SJCRH30 (cell line): ENCODE results near the gene CTSD. TPM values are rescaled to one million over a fixed set of nuclear protein-coding genes. Genes with fewer than 3 reads are reported as not detected.

Experiments
- DNase-seq, 2 experiments: peaks; one replicate each; pipeline ENCODE4 v3.0.0-alpha.2; 2015 to 2020
- H3K27ac ChIP-seq: fragments of 250-450 bp; sonication (Bioruptor Pico); 2 replicates; pipeline ENCODE4 v1.5.1; 2020; ENCODE audit warnings: mild to moderate bottlenecking, moderate library complexity
- H3K27me3 ChIP-seq: fragments of 250-450 bp; sonication (Bioruptor Pico); 2 replicates; pipeline ENCODE4 v1.5.1; 2020; ENCODE audit warnings: mild to moderate bottlenecking, moderate library complexity
- H3K36me3 ChIP-seq: fragments of 250-450 bp; sonication (Bioruptor Pico); 2 replicates; pipeline ENCODE4 v1.5.1; 2020; ENCODE audit warnings: mild to moderate bottlenecking, moderate library complexity
- H3K4me1 ChIP-seq: fragments of 250-450 bp; sonication (Bioruptor Pico); 2 replicates; pipeline ENCODE4 v1.5.1; 2020; ENCODE audit warnings: mild to moderate bottlenecking, moderate library complexity
- H3K4me3 ChIP-seq: fragments of 250-450 bp; sonication (Bioruptor Pico); 2 replicates; pipeline ENCODE4 v1.5.1; 2020; ENCODE audit warnings: mild to moderate bottlenecking, moderate library complexity
- H3K9me3 ChIP-seq: fragments of 250-450 bp; sonication (Bioruptor Pico); replicated peaks from 2 replicates; pipeline ENCODE4 v1.5.1; 2020; ENCODE audit warnings: mild to moderate bottlenecking, moderate library complexity
- total RNA-seq: library from RNA; depleted of rRNA; stranded (reverse); fragments of >200 nt; shearing (Covaris generic); gene quantifications from 2 replicates; pipeline ENCODE4 v1.2.3, GENCODE V29; 2014

CTSD gene
- total RNA-seq, 1 experiment from 2014 or later: 70.2 TPM

DNA sequence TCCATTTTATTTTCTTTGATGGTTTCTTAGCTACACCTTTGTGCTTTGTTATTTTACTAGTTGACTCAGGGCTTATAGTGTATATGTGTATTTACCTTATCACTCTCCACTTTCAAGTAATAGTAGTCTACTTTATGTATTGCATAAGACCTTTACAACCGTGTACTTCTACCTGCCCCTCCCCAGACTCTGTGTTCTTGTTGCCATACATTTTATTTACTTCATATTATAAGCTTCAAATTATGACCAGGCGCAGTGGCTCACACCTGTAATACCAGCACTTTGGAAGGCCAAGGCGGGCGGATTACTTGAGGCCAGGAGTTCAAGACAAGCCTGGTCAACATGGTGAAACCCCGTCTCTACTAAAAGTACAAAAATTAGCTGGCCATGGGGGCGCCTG is 28.2 kb upstream of the CTSD start:
- Histone ChIP-seq H3K9me3 (0 out of 2 replicates have a peak, but pooled peaks cover 2% of the 10 kb centered on the region), H3K36me3 (no peaks in the 10 kb centered on the region), H3K27ac (no peak overlapping the region), H3K27me3 (no peaks in the 10 kb centered on the region; the same call in 1 of the 2 replicates), H3K4me1 (no peaks in the 10 kb centered on the region), H3K4me3 (no peak overlapping the region)
- DNase-seq: no peak

DNA sequence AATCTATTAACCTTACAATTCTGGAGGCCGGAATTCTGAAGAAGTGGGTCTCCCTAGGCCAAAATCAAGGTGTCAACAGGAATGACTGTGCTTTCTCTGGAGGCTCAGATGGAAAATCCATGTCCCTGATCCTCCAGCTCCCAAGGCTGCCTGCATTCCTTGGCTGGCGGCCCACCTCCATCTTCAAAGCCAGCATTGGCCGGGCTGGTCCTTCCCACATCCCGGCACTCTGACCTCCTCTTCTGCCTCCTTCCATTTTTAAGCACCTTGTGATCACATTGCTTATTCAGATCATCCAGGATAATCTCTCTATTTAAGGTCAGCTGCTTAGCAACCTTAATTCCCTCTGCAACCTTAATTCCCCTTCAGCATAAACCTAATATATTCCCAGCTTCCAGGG is 22.7 kb upstream of the CTSD start:
- H3K4me3 ChIP-seq: no peak overlapping the region
- DNase-seq: no peak
- H3K9me3 ChIP-seq: 0 out of 2 replicates have a peak, but pooled peaks cover 2% of the 10 kb centered on the region
- H3K4me1 ChIP-seq: peaks cover 15% of the 10 kb centered on the region
- H3K36me3 ChIP-seq: no peaks in the 10 kb centered on the region
- H3K27me3 ChIP-seq: no peaks in the 10 kb centered on the region; the same call in 1 of the 2 replicates
- H3K27ac ChIP-seq: no peak overlapping the region

DNA sequence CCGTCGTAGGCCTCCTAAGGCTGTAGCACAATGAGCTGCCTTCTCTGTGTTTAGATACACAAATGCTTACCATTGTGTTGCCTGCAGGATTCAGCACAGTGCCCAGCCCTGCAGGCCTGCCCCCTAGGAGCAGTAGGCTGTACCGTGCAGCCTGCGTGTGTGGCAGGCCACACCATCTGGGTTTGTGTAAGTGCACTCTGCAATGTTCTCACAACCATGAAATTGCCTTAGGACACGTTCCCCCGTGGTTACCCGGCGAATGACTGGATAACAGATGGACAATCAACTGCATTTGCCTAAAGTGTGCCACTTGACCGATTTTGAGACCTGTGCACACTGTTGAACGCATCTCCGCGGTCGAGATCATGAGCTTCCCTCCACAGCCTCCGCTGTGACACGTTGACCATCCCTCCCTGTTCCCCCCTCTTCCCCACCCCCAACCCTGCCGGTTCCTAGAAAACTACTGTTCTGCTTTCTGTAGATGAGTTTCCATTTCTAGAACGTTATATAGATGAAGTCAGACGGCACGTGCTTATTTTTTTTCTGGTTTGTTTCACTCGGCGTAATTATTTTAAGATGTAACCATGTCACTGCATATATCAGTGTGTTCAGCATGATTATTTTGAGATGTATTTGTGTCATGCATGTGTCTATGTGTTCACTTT is 22.2 kb upstream of the CTSD start:
- no peak overlapping the region for H3K27ac ChIP-seq
- 0 out of 2 replicates have a peak, but pooled peaks cover 2% of the 10 kb centered on the region for H3K9me3 ChIP-seq
- H3K27me3 ChIP-seq: no peaks in the 10 kb centered on the region; the same call in 1 of the 2 replicates
- H3K36me3 ChIP-seq: no peaks in the 10 kb centered on the region
- peaks cover 19% of the 10 kb centered on the region for H3K4me1 ChIP-seq
- H3K4me3 ChIP-seq: no peak overlapping the region
- DNase-seq: no peak

DNA sequence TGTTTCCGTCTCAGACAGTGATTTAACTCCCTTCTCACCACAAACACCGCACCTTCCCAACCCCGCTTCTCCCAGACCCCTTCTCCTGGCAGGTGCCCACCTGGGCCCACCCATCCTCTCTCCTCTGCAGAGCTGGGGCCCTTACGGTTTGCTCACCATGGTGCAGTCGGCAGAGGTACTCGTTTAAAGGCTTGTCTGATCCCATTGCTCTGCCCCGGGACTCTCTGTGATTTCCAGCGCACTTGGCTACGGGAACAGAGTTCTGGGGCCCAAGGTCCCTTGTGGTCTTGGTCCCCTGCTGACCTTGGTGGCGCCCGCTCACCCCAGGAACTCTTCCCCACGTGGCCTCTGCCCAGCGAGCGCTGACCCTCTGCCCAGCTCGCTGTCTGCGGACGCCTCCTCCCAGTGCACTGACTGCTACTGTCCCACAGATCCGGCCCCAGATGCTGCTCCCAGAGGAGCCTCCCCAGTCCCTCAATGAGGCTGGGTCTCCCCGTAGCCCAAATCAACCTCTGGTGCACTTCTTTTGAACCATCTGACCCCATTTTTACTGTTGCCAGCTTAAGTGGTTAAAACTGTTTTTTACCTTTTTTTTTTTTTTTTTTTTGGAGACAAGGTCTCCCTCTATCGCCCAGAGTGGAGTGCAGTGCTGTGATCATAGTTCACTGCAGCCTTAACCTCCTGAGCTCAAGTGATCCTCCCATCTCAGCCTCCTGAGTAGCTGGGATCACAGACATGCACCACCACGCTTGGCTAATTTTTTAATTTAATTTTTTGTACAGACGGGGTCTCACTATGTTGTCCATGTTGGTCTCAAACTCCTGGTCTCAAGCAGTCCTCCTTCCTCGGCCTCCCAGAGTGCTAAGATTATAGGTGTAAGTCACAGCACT is 21.3 kb upstream of the CTSD start:
- Histone ChIP-seq H3K9me3 (0 out of 2 replicates have a peak, but pooled peaks cover 2% of the 10 kb centered on the region), H3K36me3 (no peaks in the 10 kb centered on the region), H3K27ac (no peak overlapping the region), H3K4me1 (peaks cover 22% of the 10 kb centered on the region), H3K4me3 (no peak overlapping the region), H3K27me3 (no peaks in the 10 kb centered on the region; the same call in 1 of the 2 replicates)
- no peak for DNase-seq

DNA sequence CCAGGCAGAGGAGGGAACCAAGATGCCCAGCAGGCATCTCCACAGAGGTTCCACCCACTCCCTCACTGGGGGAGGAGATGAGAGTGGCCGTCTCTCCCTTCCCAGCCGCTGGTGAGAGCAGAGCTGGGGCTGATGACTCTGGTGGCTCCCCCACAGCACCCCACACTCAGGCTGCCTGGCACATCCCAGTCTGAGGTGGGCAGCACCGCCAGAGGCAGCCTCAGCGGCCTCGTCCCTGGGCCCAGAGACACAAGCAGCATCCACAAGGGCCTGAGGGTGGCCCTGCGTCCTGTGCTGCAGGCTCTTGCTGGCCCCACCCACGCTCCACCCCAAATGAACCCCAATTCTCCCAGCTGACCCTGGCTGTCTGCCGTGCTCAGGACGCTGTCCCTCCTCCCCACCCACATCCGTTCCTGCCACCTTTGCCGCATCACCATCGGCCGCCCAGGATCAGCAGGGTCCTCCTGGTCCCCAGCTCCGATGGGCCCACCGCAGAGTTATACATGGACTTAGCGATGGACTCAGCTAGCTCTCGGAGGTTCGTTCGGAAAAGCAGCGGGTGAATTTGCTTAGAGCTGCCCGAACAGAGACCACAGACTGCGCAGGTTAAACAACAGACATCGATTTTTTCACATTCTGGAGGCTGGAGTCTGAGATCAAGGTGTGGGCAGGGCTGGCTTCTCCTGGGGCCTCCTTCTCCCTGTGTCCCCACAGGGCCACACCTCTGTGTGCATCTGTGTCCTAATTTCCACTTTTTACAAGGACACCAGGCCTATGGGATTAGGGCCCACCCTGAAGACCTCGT is 20.2 kb upstream of the CTSD start:
- H3K27ac ChIP-seq: no peak overlapping the region
- H3K36me3 ChIP-seq: no peaks in the 10 kb centered on the region
- H3K4me3 ChIP-seq: no peak overlapping the region
- 0 out of 2 replicates have a peak, but pooled peaks cover 2% of the 10 kb centered on the region for H3K9me3 ChIP-seq
- H3K27me3 ChIP-seq: no peaks in the 10 kb centered on the region; the same call in 1 of the 2 replicates
- peaks cover 23% of the 10 kb centered on the region for H3K4me1 ChIP-seq
- DNase-seq: no peak

DNA sequence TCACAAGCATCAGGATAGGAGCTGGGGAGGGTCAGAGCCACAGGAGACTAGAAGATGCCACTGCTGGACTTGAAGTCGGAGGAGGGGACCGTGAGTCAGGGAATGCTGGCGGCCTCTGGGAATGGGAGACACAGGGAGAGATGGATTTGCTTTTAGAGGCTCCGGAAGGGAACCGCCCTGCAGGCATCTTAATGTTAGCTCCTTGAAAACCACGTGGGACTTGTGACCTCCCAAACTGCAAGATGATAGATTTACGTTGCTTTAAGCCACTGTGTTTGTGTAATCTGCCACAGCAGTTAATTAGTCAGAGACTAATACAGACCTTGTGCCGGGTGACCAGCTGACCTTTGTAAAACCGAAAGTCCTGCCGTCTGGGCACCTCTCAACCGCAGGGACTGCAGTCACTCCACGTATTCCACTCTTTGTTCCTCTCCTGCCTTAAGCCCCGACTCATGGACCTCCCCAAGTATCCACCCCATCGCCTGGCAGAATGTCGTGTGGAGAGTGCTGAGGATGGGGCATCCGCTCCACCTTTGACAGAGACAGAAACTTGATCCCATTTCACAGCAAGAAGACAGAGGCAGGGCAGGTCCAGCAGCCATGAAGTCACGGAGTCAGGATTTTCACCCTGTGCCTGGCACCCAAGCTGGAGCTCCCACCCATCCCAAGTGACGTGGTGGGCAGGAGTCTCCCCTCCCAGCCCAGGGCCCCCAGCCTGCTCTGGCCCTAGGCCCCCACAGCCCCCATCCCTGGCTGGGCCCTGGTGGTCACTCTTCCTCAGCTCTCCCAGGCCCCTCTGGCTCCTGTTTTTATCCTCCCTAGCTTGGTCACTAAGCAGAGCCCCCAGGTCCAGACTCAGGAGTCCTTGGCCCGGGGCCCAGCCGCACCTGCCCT is 19.4 kb upstream of the CTSD start:
- no peak overlapping the region for H3K4me3 ChIP-seq
- DNase-seq: peak in 1 of 2 experiments; percentile 30
- H3K4me1 ChIP-seq: peaks cover 32% of the 10 kb centered on the region
- no peaks in the 10 kb centered on the region; the same call in 1 of the 2 replicates for H3K27me3 ChIP-seq
- no peak overlapping the region for H3K27ac ChIP-seq
- no peaks in the 10 kb centered on the region for H3K9me3 ChIP-seq
- no peaks in the 10 kb centered on the region for H3K36me3 ChIP-seq

DNA sequence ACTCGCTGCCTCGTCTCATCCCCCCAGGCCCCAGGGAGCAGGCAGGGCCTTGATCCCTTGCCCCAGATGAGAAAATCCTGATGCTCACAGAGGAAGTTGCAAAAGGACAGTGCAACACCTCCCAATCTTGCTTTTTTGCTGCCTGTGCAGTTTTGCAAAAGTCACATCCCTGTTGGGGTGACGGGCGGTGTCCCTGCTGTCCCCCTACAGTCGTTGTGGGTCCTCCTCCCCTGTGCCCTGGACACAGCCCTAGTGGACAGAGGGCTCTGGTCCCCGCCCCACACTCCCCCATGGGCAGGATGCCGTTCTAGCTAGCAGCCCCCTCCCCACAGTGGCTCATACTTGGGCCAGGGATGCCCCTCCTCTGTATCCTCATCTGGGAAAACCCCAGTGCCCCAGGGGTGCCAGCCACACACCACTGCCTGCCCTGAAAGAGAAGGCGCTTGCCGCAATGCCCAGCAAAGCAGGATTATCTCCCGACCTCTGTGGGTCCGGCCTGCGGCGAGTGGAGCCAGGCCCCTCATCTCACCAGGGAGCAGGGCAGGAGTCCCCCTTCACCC is 18.4 kb upstream of the CTSD start:
- Histone ChIP-seq H3K27me3 (no peaks in the 10 kb centered on the region; the same call in 1 of the 2 replicates), H3K27ac (no peak overlapping the region), H3K4me3 (no peak overlapping the region), H3K4me1 (peaks cover 34% of the 10 kb centered on the region), H3K9me3 (no peaks in the 10 kb centered on the region), H3K36me3 (no peaks in the 10 kb centered on the region)
- no peak for DNase-seq

DNA sequence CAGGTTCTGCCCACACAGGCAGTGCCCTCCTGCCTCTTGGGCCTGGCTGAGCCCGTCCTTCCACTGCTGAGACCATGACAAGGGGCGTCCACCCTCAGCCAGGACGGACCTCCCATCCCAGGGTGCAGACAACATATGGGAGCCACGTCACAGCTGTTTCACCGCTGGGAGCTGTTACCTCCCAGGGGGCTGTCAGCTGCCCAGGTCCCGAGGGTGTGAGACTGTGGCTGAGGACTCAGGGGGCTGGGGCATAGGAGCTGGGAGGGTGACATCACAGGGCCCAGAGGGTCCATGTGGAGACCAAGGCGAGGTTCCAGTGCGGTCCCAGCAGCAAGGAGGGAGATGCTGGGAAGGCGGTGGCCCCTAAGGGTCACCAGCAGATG is 17.9 kb upstream of the CTSD start:
- no peaks in the 10 kb centered on the region for H3K9me3 ChIP-seq
- H3K4me1 ChIP-seq: peaks cover 34% of the 10 kb centered on the region
- no peak overlapping the region for H3K4me3 ChIP-seq
- no peaks in the 10 kb centered on the region; the same call in 1 of the 2 replicates for H3K27me3 ChIP-seq
- no peaks in the 10 kb centered on the region for H3K36me3 ChIP-seq
- H3K27ac ChIP-seq: no peak overlapping the region
- peak; percentile 37 to 51 for DNase-seq

DNA sequence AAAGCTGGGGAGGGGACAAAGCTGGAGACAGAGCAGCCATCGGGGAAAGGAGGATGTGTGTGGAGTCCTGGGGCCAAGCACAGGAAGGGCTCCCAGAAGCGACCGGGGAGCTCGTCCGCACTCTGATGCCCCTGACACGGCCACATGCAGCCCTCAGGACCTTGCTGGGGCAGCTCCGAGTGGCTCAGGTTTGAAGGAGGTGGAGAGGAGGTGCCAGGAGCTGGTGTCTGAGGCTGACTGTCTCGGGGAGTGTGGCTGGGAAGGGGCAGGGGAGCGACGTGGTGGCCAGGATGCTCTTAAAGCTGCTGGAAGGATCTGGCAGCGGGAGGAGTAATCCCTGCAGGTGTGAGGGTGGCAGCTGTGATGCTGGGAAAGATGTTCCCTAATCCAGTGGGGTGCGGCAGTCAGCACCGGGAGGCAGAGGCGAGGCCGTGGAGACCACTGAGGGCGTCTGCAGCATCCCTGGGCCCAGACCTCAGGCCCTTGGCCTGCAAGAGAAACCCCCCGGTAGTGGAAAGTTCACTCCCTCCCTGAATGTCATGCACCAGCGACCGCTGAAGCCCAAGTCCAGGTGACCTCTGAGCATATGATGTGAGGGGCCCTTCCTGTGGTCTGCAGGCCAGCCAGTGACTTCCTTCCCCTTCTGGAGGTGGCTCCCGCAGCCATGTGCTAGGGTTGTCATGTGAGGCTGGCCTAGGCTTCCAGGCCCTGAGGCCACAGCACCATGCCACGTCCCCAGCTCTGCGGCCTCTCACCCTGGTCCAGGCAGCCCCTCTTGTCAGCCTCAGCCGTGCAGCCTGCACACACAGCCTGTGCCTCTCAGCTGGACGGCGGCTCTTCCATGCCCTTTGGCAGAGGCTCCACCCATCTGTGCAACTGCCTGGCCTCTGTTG is 17.2 kb upstream of the CTSD start:
- H3K4me3 ChIP-seq: no peak overlapping the region
- no peaks in the 10 kb centered on the region for H3K36me3 ChIP-seq
- no peaks in the 10 kb centered on the region; the same call in 1 of the 2 replicates for H3K27me3 ChIP-seq
- H3K9me3 ChIP-seq: no peaks in the 10 kb centered on the region
- peaks cover 34% of the 10 kb centered on the region for H3K4me1 ChIP-seq
- no peak overlapping the region for H3K27ac ChIP-seq
- DNase-seq: no peak

DNA sequence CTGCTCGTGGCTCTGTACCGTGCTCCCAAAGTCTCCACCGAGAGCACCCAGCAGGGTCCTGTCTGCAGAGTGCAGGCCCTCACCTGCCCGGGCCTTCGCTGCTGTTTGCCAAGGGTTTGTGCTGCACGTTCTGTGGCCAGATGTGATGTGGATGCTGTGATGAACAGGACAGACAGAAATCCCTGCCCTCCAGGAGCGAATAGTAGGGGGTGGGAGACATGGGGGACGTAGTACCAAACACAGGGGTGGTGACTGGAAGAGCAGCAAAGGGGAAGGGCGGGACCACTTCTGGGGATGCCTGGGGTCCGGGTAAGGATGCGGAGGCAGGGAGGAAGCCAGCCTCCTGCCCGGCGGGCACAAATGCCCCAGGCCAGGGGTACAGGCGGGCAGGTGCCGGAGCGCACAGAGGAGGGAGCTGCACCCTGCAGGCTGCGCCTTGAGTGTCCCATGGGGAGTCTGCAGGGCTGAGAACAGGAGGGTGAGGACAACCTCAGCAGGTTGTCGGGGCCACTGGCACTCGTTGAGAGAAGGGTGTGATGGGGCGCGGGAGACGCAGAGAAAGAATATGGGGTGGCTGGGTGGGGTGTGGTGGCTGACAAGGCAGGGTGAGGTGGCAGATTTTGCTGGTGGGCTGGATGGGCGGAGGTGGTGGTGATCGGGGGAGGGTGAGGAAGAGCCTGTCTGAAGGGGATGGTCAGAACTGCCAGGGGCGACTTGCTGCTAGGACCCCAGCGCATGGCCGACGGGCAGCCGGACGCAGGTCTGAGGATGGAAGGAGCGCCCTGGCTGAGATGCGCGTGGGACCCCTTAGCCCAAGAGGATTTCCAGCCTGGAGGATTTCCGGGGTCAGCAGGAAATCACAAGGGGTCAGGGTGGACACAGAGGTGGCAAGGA is 16.3 kb upstream of the CTSD start:
- Histone ChIP-seq H3K27me3 (no peaks in the 10 kb centered on the region; the same call in 1 of the 2 replicates), H3K4me1 (peaks cover 34% of the 10 kb centered on the region), H3K36me3 (no peaks in the 10 kb centered on the region), H3K4me3 (no peak overlapping the region), H3K9me3 (no peaks in the 10 kb centered on the region), H3K27ac (no peak overlapping the region)
- DNase-seq: no peak

DNA sequence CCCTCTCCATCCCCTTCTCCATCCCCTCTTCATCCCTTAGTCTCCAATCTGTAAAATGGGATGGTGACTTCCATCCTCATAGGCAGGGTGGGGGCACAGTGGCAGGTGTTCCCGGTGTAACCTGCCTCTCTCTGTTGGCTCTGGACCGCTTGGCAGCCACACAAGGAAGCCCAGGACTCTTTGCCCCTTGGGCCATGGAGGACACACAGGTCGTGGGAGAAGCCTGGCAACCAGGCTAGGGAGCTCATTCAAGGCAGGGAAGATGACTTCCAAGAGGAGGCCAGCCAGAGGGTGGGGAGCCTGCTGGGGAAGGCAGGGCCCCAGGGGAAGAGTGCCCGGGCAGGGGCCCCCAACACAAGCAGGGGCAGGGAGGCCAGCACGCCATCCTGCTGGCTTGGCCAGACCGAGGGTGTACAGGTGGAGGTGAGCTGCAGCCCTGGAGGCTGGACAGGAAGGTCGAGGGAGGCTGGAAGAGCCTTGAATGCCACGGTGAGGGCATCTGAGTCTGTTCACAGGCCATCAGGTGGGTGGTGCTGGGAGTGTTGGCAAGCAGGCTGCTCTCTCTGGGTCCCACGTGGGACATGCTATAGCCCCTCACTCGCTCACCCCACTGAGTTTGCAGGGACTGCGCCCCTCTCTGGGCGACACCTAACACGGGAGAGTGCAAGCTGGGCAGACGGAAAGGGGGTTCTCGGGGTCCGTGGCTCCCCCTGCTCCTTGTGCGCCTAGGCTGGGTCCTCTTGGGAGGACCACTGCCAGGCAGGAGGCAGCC is 15.5 kb upstream of the CTSD start:
- no peak overlapping the region for H3K4me3 ChIP-seq
- DNase-seq: no peak

More for the DNA sequence above, 15.5 kb upstream of the CTSD start:
- no peaks in the 10 kb centered on the region for H3K9me3 ChIP-seq
- H3K4me1 ChIP-seq: peaks cover 34% of the 10 kb centered on the region
- H3K27me3 ChIP-seq: no peaks in the 10 kb centered on the region; the same call in 1 of the 2 replicates
- 0 out of 2 replicates have a peak overlapping the region, but pooled peaks have one; percentile 36 for H3K27ac ChIP-seq
- no peaks in the 10 kb centered on the region for H3K36me3 ChIP-seq
